Mesenchymal stem cell (in vitro differentiated cells and primary cell): ENCODE results near the gene KCNIP2.

Experiments used
- DNase-seq: peaks from one replicate; pipeline ENCODE4 v3.0.0-alpha.2; 2013
- H2AFZ ChIP-seq: one replicate; pipeline ENCODE4 v1.6.1; 2013; ENCODE audit warnings: low read depth, mild to moderate bottlenecking, control low read depth, inconsistent platforms, low read length, moderate library complexity
- H2AK5ac ChIP-seq: 2 replicates; pipeline ENCODE4 v1.6.1; 2013; ENCODE audit warnings: low read length, moderate library complexity, mild to moderate bottlenecking, inconsistent platforms; ENCODE audit not compliant: severe bottlenecking
- H2BK120ac ChIP-seq: one replicate; pipeline ENCODE4 v1.6.1; 2013; ENCODE audit warnings: low read depth, mild to moderate bottlenecking, inconsistent platforms, low read length, moderate library complexity
- H2BK12ac ChIP-seq, 2 experiments: one replicate each; pipeline ENCODE4 v1.6.1; 2013; ENCODE audit warnings: inconsistent platforms in 2 of 2, low read length in 2 of 2, mild to moderate bottlenecking in 2 of 2, moderate library complexity in 2 of 2, control low read depth in 1 of 2
- H2BK15ac ChIP-seq: one replicate; pipeline ENCODE4 v1.6.1; 2013; ENCODE audit warnings: mild to moderate bottlenecking, low read depth, inconsistent platforms; ENCODE audit not compliant: poor library complexity, severe bottlenecking
- H2BK5ac ChIP-seq: 2 replicates; pipeline ENCODE4 v1.6.1; 2013; ENCODE audit warnings: low read depth, mild to moderate bottlenecking, low read length, control low read depth, inconsistent platforms; ENCODE audit not compliant: poor library complexity, severe bottlenecking
- H3K14ac ChIP-seq, 2 experiments: one replicate each; pipeline ENCODE4 v1.6.1; 2013; ENCODE audit warnings: inconsistent platforms in 2 of 2, low read length in 2 of 2, control low read depth in 1 of 2, mild to moderate bottlenecking in 1 of 2, moderate library complexity in 1 of 2
- H3K18ac ChIP-seq, 2 experiments: one replicate each; pipeline ENCODE4 v1.6.1; 2013; ENCODE audit warnings: inconsistent platforms in 2 of 2, low read length in 2 of 2, control low read depth in 1 of 2, low read depth in 1 of 2, mild to moderate bottlenecking in 1 of 2
- H3K23ac ChIP-seq, 2 experiments: one replicate each; pipeline ENCODE4 v1.6.1; 2013; ENCODE audit warnings: inconsistent platforms in 2 of 2, low read length in 2 of 2, mild to moderate bottlenecking in 2 of 2, moderate library complexity in 2 of 2, control low read depth in 1 of 2
- H3K27ac ChIP-seq: 2 replicates; pipeline ENCODE4 v1.5.1; 2013; ENCODE audit warnings: mild to moderate bottlenecking, moderate library complexity, low read length, control low read depth, inconsistent platforms; ENCODE audit not compliant: poor library complexity, severe bottlenecking
- H3K27me3 ChIP-seq, 2 experiments: 2 replicates each; pipeline versions ENCODE4 v1.6.1 to v1.7.0; 2013; ENCODE audit warnings: low read length in 2 of 2, mild to moderate bottlenecking in 2 of 2, moderate library complexity in 2 of 2, control low read depth in 1 of 2, inconsistent platforms in 1 of 2; ENCODE audit not compliant: control insufficient read depth in 1 of 2, insufficient read depth in 1 of 2
- H3K36me3 ChIP-seq, 2 experiments: 2 replicates each; pipeline versions ENCODE4 v1.6.1 to v1.7.0; 2013; ENCODE audit warnings: low read length in 2 of 2, control low read depth in 1 of 2, inconsistent platforms in 1 of 2, low read depth in 1 of 2, mild to moderate bottlenecking in 1 of 2; ENCODE audit not compliant: insufficient read depth in 2 of 2, control insufficient read depth in 1 of 2
- H3K4ac ChIP-seq, 2 experiments: one replicate each; pipeline ENCODE4 v1.6.1; 2013; ENCODE audit warnings: inconsistent platforms in 2 of 2, low read length in 2 of 2, mild to moderate bottlenecking in 2 of 2, moderate library complexity in 2 of 2, control low read depth in 1 of 2, low read depth in 1 of 2
- H3K4me1 ChIP-seq: 2 replicates; pipeline ENCODE4 v1.6.1; 2013; ENCODE audit warnings: low read depth, low read length, control low read depth; ENCODE audit not compliant: control insufficient read depth, insufficient read depth
- H3K4me2 ChIP-seq: 2 replicates; pipeline ENCODE4 v1.6.1; 2013; ENCODE audit warnings: low read length, mild to moderate bottlenecking, inconsistent platforms; ENCODE audit not compliant: poor library complexity, severe bottlenecking
- H3K4me3 ChIP-seq, 2 experiments: 2 replicates each; pipeline versions ENCODE4 v1.5.1 to v1.7.0; 2013; ENCODE audit warnings: low read length in 2 of 2, mild to moderate bottlenecking in 2 of 2, control low read depth in 1 of 2, low read depth in 1 of 2; ENCODE audit not compliant: insufficient read depth in 1 of 2
- H3K79me1 ChIP-seq: replicated peaks from 2 replicates; pipeline ENCODE4 v1.6.1; 2013; ENCODE audit warnings: mild to moderate bottlenecking, control low read depth, low read length, inconsistent platforms; ENCODE audit not compliant: poor library complexity, severe bottlenecking
- H3K9ac ChIP-seq: 2 replicates; pipeline ENCODE4 v1.7.0; 2013; ENCODE audit warnings: mild to moderate bottlenecking, low read length, moderate library complexity
- H3K9me3 ChIP-seq: 2 replicates; pipeline ENCODE4 v1.7.0; 2013; ENCODE audit warnings: mild to moderate bottlenecking, low read length; ENCODE audit not compliant: control insufficient read depth
- H4K8ac ChIP-seq: one replicate; pipeline ENCODE4 v1.6.1; 2013; ENCODE audit warnings: inconsistent platforms, mild to moderate bottlenecking, low read length, moderate library complexity
- H4K91ac ChIP-seq: one replicate; pipeline ENCODE4 v1.6.1; 2013; ENCODE audit warnings: mild to moderate bottlenecking, low read length, inconsistent platforms
- WGBS: methylation state at CpG from one replicate; pipeline ENCODE4 v1.1.7; 2013; ENCODE audit warnings: mixed read lengths; 5-methylcytosine and 5-hydroxymethylcytosine counted together

The KCNIP2 gene

DNA sequence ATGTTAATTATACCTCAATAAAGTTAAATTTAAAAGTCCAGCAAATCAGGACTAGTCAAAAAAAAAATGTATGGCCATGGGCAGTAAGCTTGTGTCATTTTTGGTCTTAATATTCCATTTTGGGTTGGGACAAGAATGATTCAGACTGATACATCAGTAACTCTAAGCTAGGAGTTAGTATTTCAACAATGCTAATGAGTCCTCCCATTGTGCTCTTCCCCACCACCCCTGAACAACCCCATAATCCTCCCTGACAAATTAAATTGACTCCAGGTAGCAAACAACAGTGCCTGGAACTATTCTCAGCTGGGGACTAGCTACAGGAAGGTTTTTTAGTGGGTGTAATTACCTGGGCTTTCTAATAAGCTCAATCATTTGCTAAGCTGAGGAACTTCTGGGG lies 30.7 kb upstream of the KCNIP2 start:
- no peak overlapping the region for H2AFZ ChIP-seq
- no peak for DNase-seq
- H4K8ac ChIP-seq: no peak overlapping the region
- peaks cover 14% of the 10 kb centered on the region for H3K79me1 ChIP-seq
- H3K23ac ChIP-seq: no peak overlapping the region
- H3K36me3 ChIP-seq: peaks cover 0 to 3% of the 10 kb centered on the region in 2 experiments
- no peaks in the 10 kb centered on the region for H3K27me3 ChIP-seq
- no peak overlapping the region for H2BK120ac ChIP-seq
- no peaks in the 10 kb centered on the region for H3K4me1 ChIP-seq
- no peak overlapping the region for H4K91ac ChIP-seq
- H2BK12ac ChIP-seq: no peak overlapping the region
- H2AK5ac ChIP-seq: no peak overlapping the region
- H3K14ac ChIP-seq: no peak overlapping the region
- H3K4me2 ChIP-seq: no peak overlapping the region
- no peak overlapping the region for H2BK15ac ChIP-seq
- no peak overlapping the region for H3K4me3 ChIP-seq
- no peaks in the 10 kb centered on the region for H3K9me3 ChIP-seq
- no peak overlapping the region for H3K27ac ChIP-seq
- H3K4ac ChIP-seq: no peak overlapping the region
- no peak overlapping the region for H3K9ac ChIP-seq
- H2BK5ac ChIP-seq: no peak overlapping the region
- no peak overlapping the region for H3K18ac ChIP-seq

DNA sequence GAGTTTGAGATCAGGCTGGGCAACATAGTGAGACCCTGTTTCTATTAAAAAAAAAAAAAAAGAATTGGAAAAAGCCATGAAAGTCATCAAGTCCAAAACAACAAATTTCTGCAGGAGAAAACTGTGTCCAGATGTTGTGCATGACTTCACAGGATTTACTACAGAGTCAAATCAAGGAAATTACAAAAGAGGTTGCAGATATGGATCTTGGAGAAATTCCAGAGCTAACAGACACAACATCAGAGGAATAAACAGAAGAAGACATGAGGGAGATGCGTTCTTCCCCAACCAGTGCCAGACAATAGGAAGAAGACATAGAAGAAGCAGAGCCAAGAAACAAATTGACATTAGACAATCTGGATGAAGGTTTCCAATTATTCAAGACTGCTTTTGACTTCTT lies 24.3 kb upstream of the KCNIP2 start:
- Histone ChIP-seq H3K4me3 (no peak overlapping the region), H2BK12ac (no peak overlapping the region), H3K14ac (no peak overlapping the region), H4K91ac (no peak overlapping the region), H3K9ac (no peak overlapping the region), H2BK15ac (no peak overlapping the region), H3K4me2 (no peak overlapping the region), H3K4me1 (no peaks in the 10 kb centered on the region), H4K8ac (no peak overlapping the region), H2BK5ac (no peak overlapping the region), H3K36me3 (peaks cover 5 to 7% of the 10 kb centered on the region in 2 experiments), H3K27ac (no peak overlapping the region), H2AK5ac (no peak overlapping the region), H2AFZ (no peak overlapping the region), H3K23ac (no peak overlapping the region), H3K4ac (no peak overlapping the region), H3K9me3 (peaks cover 12% of the 10 kb centered on the region), H3K27me3 (no peaks in the 10 kb centered on the region), H3K18ac (no peak overlapping the region), H3K79me1 (peaks cover 5% of the 10 kb centered on the region), H2BK120ac (no peak overlapping the region)
- no peak for DNase-seq
- no CpG with 5 or more reads among the region's 1 CpG for WGBS

DNA sequence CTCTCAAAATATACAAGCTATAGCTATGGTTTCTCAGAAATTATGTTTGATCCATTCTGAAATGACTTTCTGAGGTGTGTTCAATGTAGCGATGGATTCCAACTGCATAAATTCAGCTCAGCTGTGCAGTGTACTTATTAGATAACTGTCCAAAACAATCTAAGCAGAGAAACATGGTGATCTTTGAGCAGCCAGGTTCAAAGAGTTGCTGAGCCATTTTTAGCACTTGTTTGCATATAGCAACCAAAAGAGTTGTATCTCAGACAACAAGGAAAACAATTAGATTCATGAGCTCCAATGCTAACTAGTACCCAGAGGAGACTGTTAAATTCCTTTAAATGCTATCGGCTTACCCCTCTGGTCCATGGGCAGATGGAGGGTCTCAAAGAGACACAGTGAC lies 15.9 kb upstream of the KCNIP2 start:
- H3K27me3 ChIP-seq: no peaks in the 10 kb centered on the region
- 100% methylated on average over 2 of the region's 2 CpGs for WGBS

DNA sequence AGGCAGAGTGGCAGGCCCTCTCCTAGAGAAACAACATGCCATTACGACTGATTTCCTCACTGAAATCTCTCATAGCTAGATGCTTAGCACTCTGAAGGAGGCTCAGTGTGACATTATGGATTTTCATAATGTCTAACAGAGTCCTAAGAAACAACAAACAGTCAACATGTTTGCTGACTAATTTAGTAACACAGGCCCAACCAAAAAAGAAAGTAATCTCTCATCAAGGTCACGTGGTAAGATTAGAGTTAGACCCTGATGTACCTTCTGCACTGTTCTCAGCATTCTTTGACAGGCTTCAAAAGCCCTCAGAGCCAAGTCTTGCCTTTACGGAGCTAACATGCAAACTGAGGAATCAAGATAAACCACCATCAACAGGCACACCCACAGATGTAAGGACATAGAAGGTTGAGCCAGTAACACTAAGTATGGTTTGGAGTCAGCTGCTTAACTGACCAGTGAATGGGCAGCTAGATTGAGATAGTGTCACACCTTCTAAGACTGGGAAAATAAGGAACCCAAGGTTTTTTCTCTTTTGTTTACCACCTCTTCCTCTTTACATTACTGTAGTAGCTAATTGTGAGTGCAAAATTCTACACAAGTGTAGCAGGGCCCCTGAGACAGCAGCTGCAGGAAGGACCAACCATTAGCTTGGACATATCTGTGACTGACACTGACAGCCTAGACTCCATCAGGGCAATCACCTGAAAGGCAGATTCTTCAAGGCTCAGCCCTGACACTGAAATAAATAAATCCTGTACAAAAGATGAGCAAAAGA lies 15.3 kb upstream of the KCNIP2 start:
- Histone ChIP-seq H3K9me3 (peaks cover 7% of the 10 kb centered on the region), H3K27ac (no peak overlapping the region), H4K91ac (no peak overlapping the region), H3K36me3 (peaks cover 5 to 14% of the 10 kb centered on the region in 2 experiments), H3K4me3 (no peak overlapping the region), H2BK120ac (no peak overlapping the region), H4K8ac (no peak overlapping the region), H2BK12ac (no peak overlapping the region), H3K4ac (no peak overlapping the region), H3K23ac (no peak overlapping the region), H2BK5ac (no peak overlapping the region), H3K14ac (no peak overlapping the region), H3K4me1 (no peaks in the 10 kb centered on the region), H3K18ac (no peak overlapping the region), H3K9ac (no peak overlapping the region), H2AFZ (no peak overlapping the region), H3K4me2 (no peak overlapping the region), H2BK15ac (no peak overlapping the region), H3K79me1 (peaks cover 12% of the 10 kb centered on the region), H3K27me3 (no peaks in the 10 kb centered on the region), H2AK5ac (no peak overlapping the region)
- no peak for DNase-seq
- WGBS: 83% methylated on average over 2 of the region's 3 CpGs

More for the DNA sequence above, 15.9 kb upstream of the KCNIP2 start:
- H3K4me3 ChIP-seq: no peak overlapping the region
- H4K8ac ChIP-seq: no peak overlapping the region
- H4K91ac ChIP-seq: no peak overlapping the region
- H3K4me2 ChIP-seq: no peak overlapping the region
- H3K4ac ChIP-seq: no peak overlapping the region
- H3K18ac ChIP-seq: no peak overlapping the region
- peaks cover 5 to 14% of the 10 kb centered on the region in 2 experiments for H3K36me3 ChIP-seq
- no peaks in the 10 kb centered on the region for H3K4me1 ChIP-seq
- no peak overlapping the region for H3K9ac ChIP-seq
- no peak overlapping the region for H3K23ac ChIP-seq
- H2BK120ac ChIP-seq: no peak overlapping the region
- no peak overlapping the region for H2AK5ac ChIP-seq
- no peak overlapping the region for H2BK5ac ChIP-seq
- no peak overlapping the region for H2BK15ac ChIP-seq
- DNase-seq: no peak
- peaks cover 12% of the 10 kb centered on the region for H3K79me1 ChIP-seq
- H3K9me3 ChIP-seq: peaks cover 7% of the 10 kb centered on the region
- no peak overlapping the region for H3K14ac ChIP-seq
- no peak overlapping the region for H3K27ac ChIP-seq
- no peak overlapping the region for H2AFZ ChIP-seq
- H2BK12ac ChIP-seq: no peak overlapping the region
